ENCODE results near the gene MYO10.
A peak's percentile ranks its signal among the peaks of the same experiment; 100 is the strongest.

The MYO10 gene

GRCh38 chr5:16701134-16702099 lies 234.7 kb downstream of the MYO10 start:
- no peak for DNase-seq

GRCh38 chr5:16700081-16700480 lies 236.0 kb downstream of the MYO10 start:
- DNase-seq, result no peak

DNA sequence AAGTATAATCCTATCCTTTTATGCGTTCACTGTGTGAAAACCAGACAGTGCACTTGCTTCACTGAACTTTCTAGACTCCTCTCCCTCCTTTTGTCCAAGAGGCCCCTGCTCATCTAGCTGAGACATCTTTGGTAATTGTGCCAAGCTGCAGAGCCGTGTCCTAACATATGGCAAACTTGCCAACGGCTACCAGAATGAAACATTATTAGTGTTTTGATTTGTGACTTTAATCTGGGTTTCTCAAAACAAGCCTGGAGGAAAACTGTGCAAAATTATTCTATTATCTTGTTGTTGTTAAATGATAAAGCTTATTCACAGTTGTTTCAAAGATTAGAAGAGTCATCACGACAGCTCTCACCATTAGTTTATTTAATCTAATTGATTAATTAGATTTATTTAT lies 240.3 kb downstream of the MYO10 start:
- no peak for DNase-seq

DNA sequence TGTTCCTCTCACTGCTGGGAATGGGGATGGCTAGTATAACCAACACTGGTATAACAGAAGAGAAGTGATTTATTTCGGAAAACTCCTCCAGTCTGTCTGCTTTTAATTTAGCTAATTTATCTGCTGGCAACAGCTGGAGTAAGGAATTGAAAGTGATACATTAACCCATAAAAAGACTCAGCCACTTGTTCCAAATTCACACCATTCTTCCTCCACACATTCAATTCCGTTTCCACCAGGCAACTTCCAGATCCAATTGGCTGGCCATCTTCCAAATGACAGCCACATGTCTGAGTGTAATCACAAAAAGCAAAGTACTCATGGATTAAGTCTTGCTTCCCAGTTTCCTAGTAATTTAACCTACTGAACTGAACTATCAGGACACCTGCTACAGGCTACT lies 242.2 kb downstream of the MYO10 start:
- no peak for DNase-seq

GRCh38 chr5:16691731-16692130 lies 244.4 kb downstream of the MYO10 start:
- DNase-seq, result no peak

DNA sequence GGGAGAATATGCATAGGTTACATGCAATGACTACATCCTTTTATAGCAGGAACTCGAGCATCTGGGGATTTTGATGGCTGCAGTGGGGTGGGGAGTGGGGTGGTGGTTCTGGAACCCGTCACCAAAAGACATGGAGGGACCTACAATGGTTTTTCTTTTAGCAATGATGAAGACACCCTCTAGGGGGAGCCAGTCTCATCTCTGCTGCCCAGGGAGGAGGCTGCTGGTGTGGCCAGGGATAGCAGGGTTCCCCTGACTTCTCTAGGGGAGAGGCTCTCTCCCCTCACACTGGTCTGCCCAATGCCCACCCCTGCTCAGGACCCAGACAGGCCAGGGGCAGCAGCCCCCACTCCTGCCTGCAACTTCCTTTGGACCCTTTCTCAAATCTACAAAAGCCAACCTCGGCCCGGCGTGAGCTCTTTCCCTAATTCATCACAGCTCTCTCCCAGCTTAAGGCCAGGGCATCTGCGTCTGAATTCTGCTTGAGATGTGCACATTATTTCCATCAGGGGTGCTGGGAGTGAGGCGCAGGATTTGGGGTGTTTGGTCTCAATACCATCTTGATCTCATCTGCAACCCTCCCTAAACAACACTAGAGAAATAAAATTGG lies 245.7 kb downstream of the MYO10 start:
- peak; percentile 46 to 50 for DNase-seq

DNA sequence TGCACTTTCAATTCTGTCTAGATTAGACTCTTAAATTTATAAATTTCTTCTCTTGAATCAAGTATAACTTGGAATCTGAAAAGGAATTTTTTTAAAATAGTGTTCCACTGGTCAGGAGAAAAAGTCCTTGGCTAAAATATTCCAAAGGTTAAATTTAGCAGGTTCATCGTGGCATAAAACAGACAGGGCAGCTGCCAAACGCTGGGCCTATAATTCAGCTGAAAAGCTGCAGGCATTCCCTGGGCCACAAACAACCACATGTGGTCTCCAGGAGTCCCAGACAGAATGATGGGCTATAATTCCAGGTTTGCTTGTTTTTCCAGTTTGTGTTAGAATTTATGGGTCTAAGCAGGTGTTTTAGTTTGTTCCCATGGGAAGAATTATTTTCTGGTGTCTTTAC lies 248.2 kb downstream of the MYO10 start:
- DNase-seq, result no peak

GRCh38 chr5:16685069-16685468 lies 251.0 kb downstream of the MYO10 start:
- no peak for DNase-seq

DNA sequence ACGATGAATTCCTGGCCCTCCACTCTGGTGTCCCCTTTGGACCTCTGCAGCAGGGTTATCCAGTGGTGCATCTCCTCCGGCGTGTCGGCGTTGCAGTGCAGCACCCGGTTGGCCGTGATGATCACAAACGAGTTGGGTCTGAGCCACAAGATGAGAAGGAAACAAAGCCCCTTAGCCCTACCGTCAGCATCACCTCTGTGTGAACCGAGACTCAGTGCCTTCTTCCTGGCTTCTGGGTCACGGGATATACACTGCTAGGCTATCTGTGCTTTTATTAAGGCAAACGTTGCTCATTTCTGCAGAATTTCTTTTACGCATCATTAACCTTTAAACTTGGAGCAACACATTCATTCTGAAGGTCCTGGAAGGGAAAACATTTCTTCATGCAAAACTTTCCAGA lies 254.2 kb downstream of the MYO10 start:
- DNase-seq, result no peak

- DNase-seq, result no peak
Measured at GRCh38 chr5:16679863-16680262, 256.2 kb downstream of the MYO10 start.

DNA sequence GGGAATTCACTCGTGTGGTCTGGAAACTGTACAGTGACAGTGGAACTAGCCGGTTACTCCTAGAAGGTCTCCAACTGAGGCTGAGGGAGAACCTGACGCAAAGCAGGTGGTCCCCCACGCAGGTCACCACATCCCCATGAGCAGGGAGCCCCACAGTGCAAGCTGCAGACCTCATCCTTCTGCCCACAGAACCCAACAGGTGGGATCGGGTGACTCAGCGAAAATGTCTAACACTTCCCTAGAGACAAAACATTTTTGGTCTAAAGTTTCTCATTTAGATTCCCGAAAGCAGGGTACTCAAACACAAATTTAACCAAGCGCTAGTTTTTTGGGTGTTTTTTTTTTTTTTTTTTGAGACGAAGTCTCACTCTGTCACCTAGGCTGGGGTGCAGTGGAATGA lies 256.9 kb downstream of the MYO10 start:
- DNase-seq, result no peak

GRCh38 chr5:16675806-16676205 lies 260.3 kb downstream of the MYO10 start:
- no peak for DNase-seq

GRCh38 chr5:16674750-16675149 lies 261.3 kb downstream of the MYO10 start:
- no peak for DNase-seq

DNA sequence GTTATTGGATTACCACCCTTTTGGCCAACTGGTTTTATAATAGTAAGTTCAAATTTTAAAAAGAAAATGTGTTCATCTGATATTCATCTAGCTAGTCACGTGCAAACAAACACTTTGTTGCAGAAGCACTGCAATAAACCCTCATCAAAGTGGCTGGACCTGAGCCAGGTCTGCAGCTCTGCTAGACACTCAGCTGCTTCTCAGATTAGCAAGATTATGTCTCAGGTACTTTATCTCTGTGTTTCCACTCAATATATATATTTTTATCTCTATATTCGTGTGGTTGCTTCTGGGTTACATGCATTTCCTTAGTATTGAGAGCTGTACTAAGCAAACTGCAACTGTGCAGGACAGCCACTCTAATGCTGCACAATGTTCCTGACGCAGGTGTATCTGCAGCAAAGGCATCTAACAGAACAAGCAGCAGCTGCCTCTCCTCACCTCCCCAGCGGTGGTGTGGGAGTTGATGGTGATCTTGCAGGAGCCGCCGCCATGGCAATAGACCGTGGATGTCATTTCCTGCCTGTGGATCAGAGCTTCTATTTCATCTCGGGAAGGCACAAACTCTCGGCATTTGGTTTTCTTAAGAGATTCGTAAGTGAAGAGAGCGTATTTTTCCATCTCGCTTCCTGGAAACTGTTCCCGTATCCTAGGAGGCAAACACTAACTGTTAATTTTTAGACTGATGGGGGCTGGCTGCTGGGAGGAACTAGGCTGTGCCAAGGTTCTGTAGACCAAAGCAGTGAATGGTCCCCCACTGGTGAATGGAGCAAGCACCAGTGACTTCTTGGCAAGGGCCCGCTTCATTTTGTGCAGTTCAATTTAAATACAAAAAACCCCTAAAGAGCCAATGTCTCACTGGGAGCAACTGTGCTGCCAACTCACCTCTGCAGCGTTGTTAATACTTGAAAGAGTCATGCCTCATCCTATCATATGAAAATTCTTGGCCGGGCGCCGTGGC lies 262.6 kb downstream of the MYO10 start:
- DNase-seq, result peak; percentile 68 to 76

DNA sequence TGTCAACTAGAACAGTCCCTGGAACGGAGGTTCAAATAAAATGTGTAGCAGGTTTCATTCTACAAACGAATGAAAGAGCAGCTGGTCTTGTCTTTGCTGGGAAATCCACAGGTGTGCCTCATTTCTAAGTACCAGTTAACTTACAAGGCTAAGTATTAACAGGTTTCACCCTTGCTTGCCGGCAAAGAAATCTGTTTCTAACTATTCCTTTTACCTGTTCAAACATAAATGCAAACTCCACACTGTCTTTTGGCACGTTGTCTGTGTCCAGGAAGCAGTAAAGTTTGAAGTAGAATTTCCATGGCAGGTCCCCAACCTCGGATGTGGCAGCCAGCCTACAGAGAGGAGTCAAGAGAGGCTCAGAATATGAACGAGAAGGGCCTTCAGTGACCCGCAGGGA lies 264.9 kb downstream of the MYO10 start:
- DNase-seq, result no peak

- DNase-seq, result no peak
Measured at GRCh38 chr5:16669776-16670175, 266.3 kb downstream of the MYO10 start.

GRCh38 chr5:16668631-16669030 lies 267.5 kb downstream of the MYO10 start:
- no peak for DNase-seq

- no peak for DNase-seq
Measured at GRCh38 chr5:16668194-16668593, 267.9 kb downstream of the MYO10 start.

DNA sequence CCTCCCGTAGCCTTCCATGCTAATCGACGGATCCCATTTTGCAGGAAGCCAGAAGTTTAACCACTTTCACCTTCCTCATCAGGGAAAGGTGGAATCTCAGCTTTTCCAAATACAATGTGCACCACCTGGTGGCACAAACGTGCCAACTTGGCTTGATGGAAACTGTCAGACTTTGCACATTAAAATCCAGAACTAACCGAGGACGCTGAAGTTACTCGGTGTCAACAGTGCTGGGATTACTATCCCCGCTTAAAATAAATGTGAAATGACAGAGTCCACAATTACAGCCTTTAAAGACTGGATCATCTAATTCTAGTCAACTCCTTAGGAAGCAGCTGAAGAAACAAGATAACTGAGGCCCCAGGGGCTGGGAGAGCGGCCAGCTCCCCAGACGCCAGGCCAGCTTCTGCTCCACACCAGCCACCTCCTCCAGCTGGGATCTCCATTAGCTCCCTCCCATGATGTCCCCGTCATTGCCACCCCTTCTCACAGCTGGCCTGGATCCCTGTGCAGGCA lies 269.1 kb downstream of the MYO10 start:
- peak; percentile 71 to 72 for DNase-seq

GRCh38 chr5:16666130-16666882 lies 269.8 kb downstream of the MYO10 start:
- no peak for DNase-seq

DNA sequence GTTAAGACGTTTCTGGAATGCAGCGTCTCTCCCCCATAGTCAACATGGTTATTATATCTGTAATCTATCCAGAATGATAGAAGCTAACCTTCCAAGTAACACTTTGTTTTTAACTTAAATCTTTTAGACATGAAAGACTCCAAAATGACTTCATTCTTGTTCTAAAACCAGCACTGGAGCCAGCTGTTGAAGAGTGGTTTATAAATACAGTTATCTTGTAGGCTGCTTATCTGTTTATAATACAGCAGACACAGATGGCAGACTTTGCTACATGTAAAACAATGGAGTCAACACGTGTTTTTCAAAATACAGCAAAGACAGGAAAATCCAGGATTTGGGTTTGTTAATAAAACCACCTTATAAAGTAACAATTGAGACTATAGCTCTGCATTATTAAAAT lies 270.5 kb downstream of the MYO10 start:
- no peak for DNase-seq

DNA sequence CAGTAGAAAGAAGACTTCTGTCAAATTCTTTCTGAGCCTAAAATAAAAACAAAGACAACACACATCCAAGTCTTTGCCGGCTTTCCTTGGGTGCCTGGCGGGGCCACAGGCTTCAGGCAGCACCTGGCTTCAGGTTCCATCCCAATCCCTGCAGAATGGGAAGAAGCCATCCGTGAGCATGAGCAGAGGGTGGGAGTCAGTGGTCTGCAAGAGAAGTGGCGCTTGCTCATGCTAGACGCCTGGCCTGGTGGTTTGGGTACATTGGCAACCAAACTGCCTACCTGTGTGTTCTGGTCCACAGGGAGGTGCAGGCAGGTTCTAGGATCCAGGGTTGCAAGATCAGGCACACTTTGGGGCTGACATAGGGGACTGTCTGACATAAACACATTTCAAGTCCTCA lies 271.7 kb downstream of the MYO10 start:
- no peak for DNase-seq

Measured in SHP77 (cell line).